Measurements from ENCODE around the gene TH.

The TH gene

GRCh38 chr11:2151500-2152257 lies 19.9 kb downstream of the TH start:
- DNase-seq (ENCODE audit: low spot score in 2 of 2): peak; percentile 79 to 86
- peak; percentile 73 for ATAC-seq
- no peaks in the 10 kb centered on the region for H3K36me3 Mint-ChIP-seq
- H3K4me1 Mint-ChIP-seq: peaks cover 24% of the 10 kb centered on the region
- peak overlapping the region; percentile 34 for H3K27ac Mint-ChIP-seq
- H3K9me3 Mint-ChIP-seq: no peaks in the 10 kb centered on the region
- H3K4me3 Mint-ChIP-seq: peak overlapping the region; percentile 44

- DNase-seq (ENCODE audit: low spot score in 2 of 2) (no peak), ATAC-seq (no peak)
- no peak overlapping the region for H3K4me3 Mint-ChIP-seq
- no peaks in the 10 kb centered on the region for H3K9me3 Mint-ChIP-seq
- peaks cover 31% of the 10 kb centered on the region for H3K4me1 Mint-ChIP-seq
- no peaks in the 10 kb centered on the region for H3K36me3 Mint-ChIP-seq
- H3K27ac Mint-ChIP-seq: no peak overlapping the region
Measured at GRCh38 chr11:2149864-2150847, 21.5 kb downstream of the TH start.

- Mint-ChIP-seq H3K36me3 (no peaks in the 10 kb centered on the region), H3K4me1 (peaks cover 31% of the 10 kb centered on the region), H3K4me3 (no peak overlapping the region), H3K27ac (no peak overlapping the region), H3K9me3 (no peaks in the 10 kb centered on the region)
- no peak for DNase-seq (ENCODE audit: low spot score in 2 of 2)
- no peak for ATAC-seq
Measured at GRCh38 chr11:2149460-2149859, 22.2 kb downstream of the TH start.

- Mint-ChIP-seq H3K9me3 (no peaks in the 10 kb centered on the region), H3K4me1 (peaks cover 32% of the 10 kb centered on the region), H3K27ac (no peak overlapping the region), H3K36me3 (no peaks in the 10 kb centered on the region), H3K4me3 (no peak overlapping the region)
- DNase-seq (ENCODE audit: low spot score in 2 of 2) (no peak), ATAC-seq (no peak)
Measured at GRCh38 chr11:2148595-2148994, 23.0 kb downstream of the TH start.

GRCh38 chr11:2147391-2147790 lies 24.2 kb downstream of the TH start:
- no peak overlapping the region for H3K4me3 Mint-ChIP-seq
- DNase-seq (ENCODE audit: low spot score in 2 of 2) (no peak), ATAC-seq (no peak)
- peaks cover 44% of the 10 kb centered on the region for H3K4me1 Mint-ChIP-seq
- H3K27ac Mint-ChIP-seq: no peak overlapping the region
- no peaks in the 10 kb centered on the region for H3K9me3 Mint-ChIP-seq
- H3K36me3 Mint-ChIP-seq: no peaks in the 10 kb centered on the region

- ATAC-seq: no peak
- no peak overlapping the region for H3K4me3 Mint-ChIP-seq
Measured at GRCh38 chr11:2146051-2146450, 25.6 kb downstream of the TH start.

GRCh38 chr11:2144544-2145248 lies 26.9 kb downstream of the TH start:
- DNase-seq (ENCODE audit: low spot score in 2 of 2) (no peak), ATAC-seq (no peak)
- H3K4me1 Mint-ChIP-seq: peaks cover 35% of the 10 kb centered on the region
- H3K4me3 Mint-ChIP-seq: peak overlapping the region; percentile 59
- H3K9me3 Mint-ChIP-seq: no peaks in the 10 kb centered on the region
- H3K27ac Mint-ChIP-seq: no peak overlapping the region
- H3K36me3 Mint-ChIP-seq: no peaks in the 10 kb centered on the region

More at GRCh38 chr11:2146051-2146450, 25.6 kb downstream of the TH start:
- Mint-ChIP-seq H3K4me1 (peaks cover 46% of the 10 kb centered on the region), H3K27ac (no peak overlapping the region), H3K36me3 (no peaks in the 10 kb centered on the region), H3K9me3 (no peaks in the 10 kb centered on the region)
- no peak for DNase-seq (ENCODE audit: low spot score in 2 of 2)

GRCh38 chr11:2143799-2144543 lies 27.6 kb downstream of the TH start:
- H3K9me3 Mint-ChIP-seq: no peaks in the 10 kb centered on the region
- ATAC-seq: peak; percentile 1
- peak overlapping the region; percentile 59 for H3K4me3 Mint-ChIP-seq
- peak overlapping the region; percentile 5 for H3K27ac Mint-ChIP-seq
- DNase-seq (ENCODE audit: low spot score in 2 of 2): no peak
- H3K4me1 Mint-ChIP-seq: peaks cover 34% of the 10 kb centered on the region
- H3K36me3 Mint-ChIP-seq: no peaks in the 10 kb centered on the region

GRCh38 chr11:2143477-2143798 lies 28.2 kb downstream of the TH start:
- H3K9me3 Mint-ChIP-seq: no peaks in the 10 kb centered on the region
- peak overlapping the region; percentile 59 for H3K4me3 Mint-ChIP-seq
- ATAC-seq (no peak), DNase-seq (ENCODE audit: low spot score in 2 of 2) (no peak)
- H3K4me1 Mint-ChIP-seq: peaks cover 34% of the 10 kb centered on the region
- no peaks in the 10 kb centered on the region for H3K36me3 Mint-ChIP-seq
- H3K27ac Mint-ChIP-seq: peak overlapping the region; percentile 5

- no peaks in the 10 kb centered on the region for H3K36me3 Mint-ChIP-seq
- H3K4me1 Mint-ChIP-seq: peaks cover 34% of the 10 kb centered on the region
- H3K27ac Mint-ChIP-seq: peak overlapping the region; percentile 5
- ATAC-seq (peak; percentile 90), DNase-seq (ENCODE audit: low spot score in 2 of 2) (peak in 1 of 2 donors; percentile 68)
- peak overlapping the region; percentile 59 for H3K4me3 Mint-ChIP-seq
- H3K9me3 Mint-ChIP-seq: no peaks in the 10 kb centered on the region
Measured at GRCh38 chr11:2142762-2143202, 28.8 kb downstream of the TH start.

GRCh38 chr11:2142300-2142759 lies 29.3 kb downstream of the TH start:
- DNase-seq (ENCODE audit: low spot score in 2 of 2): no peak

GRCh38 chr11:2140411-2141400 lies 30.9 kb downstream of the TH start:
- no peak for DNase-seq (ENCODE audit: low spot score in 2 of 2)
- Mint-ChIP-seq H3K36me3 (peaks cover 20% of the 10 kb centered on the region), H3K4me1 (peaks cover 40% of the 10 kb centered on the region), H3K9me3 (no peaks in the 10 kb centered on the region), H3K4me3 (peak overlapping the region; percentile 59), H3K27ac (no peak overlapping the region)
- ATAC-seq: no peak

More at GRCh38 chr11:2142300-2142759, 29.3 kb downstream of the TH start:
- Mint-ChIP-seq H3K4me1 (peaks cover 34% of the 10 kb centered on the region), H3K36me3 (peaks cover 4% of the 10 kb centered on the region), H3K9me3 (no peaks in the 10 kb centered on the region), H3K4me3 (peak overlapping the region; percentile 59), H3K27ac (peak overlapping the region; percentile 5)
- no peak for ATAC-seq

GRCh38 chr11:2139621-2140337 lies 31.8 kb downstream of the TH start:
- no peaks in the 10 kb centered on the region for H3K9me3 Mint-ChIP-seq
- ATAC-seq (no peak), DNase-seq (ENCODE audit: low spot score in 2 of 2) (no peak)
- H3K27ac Mint-ChIP-seq: no peak overlapping the region
- H3K4me3 Mint-ChIP-seq: peak overlapping the region; percentile 59
- peaks cover 40% of the 10 kb centered on the region for H3K4me1 Mint-ChIP-seq
- H3K36me3 Mint-ChIP-seq: peaks cover 27% of the 10 kb centered on the region

Measured in stimulated activated effector memory CD8-positive, alpha-beta T cell treated with anti-CD3 and anti-CD28 coated beads, Interleukin-12 subunit alpha, Interleukin-12 subunit beta, amount 100 ng/mL, for 72 hours (primary cell).